ENCODE results near the gene WNT4.

The WNT4 gene

DNA sequence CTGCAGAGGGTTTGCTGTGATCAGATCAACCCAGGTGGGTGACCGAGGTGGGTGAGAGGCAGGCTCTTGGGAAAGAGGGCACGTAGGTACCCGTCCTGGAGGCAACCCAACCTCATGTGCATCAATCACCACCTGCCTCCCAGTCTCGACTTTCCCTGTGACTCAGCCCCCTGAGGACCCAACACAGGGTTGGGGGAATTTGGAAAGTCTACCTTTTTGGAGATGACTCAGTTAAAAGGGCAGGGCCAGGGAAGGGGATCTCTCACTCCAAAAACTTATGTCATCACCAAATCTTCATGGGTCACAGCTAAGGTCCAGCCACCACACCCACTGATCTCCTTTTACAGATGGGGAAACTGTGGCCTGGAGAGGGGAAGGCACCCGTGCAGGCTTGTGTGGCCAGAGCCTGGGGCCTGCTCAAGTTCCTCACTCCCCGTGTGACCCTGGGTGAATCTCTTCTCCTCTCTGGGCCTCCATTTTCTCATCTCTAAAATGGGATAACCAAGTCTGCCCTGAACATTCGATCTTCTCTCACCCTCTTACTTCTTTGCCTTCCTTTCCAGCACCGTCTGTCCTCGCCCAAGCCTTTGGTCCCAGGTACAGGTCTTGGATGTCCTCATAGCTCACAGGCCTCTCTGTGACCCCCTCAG, 34.6 kb upstream of the WNT4 start:
- no peaks in the 10 kb centered on the region for H3K27me3 ChIP-seq (ENCODE audit: control insufficient read depth, insufficient read depth, low read length)
- H3K27ac ChIP-seq (ENCODE audit: low read depth, low read length), result no peak overlapping the region

DNA sequence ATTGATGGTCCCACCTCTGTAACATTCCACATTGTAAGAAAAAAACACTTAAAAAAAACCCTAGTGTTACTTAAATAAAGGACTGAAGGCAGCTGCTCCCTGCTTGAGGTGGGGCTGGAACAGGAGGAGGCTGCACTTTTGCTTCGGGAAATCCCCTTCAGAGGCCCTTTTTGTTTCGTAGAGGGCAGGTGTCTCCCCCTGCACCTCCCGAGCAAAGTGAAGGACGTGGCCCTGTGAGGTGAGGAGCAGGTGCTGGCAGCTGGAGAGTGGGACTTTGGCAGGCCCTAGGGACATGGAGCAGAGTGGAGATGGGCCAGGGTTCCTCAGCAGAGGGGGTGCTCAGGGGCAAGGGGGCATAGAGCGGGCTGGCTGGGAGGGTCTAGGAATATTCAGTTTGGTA, 33.4 kb upstream of the WNT4 start:
- Histone ChIP-seq H3K4me3 (ENCODE audit: low read depth, low read length) (no peak overlapping the region), H3K27me3 (ENCODE audit: control insufficient read depth, insufficient read depth, low read length) (no peaks in the 10 kb centered on the region), H3K36me3 (ENCODE audit: control insufficient read depth, insufficient read depth, low read length) (no peaks in the 10 kb centered on the region), H3K27ac (ENCODE audit: low read depth, low read length) (no peak overlapping the region), H3K9me3 (ENCODE audit: control insufficient read depth, insufficient read depth, low read length) (no peaks in the 10 kb centered on the region), H3K4me1 (ENCODE audit: control insufficient read depth, insufficient read depth, low read length) (no peaks in the 10 kb centered on the region), H3K9ac (ENCODE audit: low read depth, low read length) (no peak overlapping the region)

More for the DNA sequence above, 34.6 kb upstream of the WNT4 start:
- Histone ChIP-seq H3K36me3 (ENCODE audit: control insufficient read depth, insufficient read depth, low read length) (no peaks in the 10 kb centered on the region), H3K4me3 (ENCODE audit: low read depth, low read length) (no peak overlapping the region), H3K9ac (ENCODE audit: low read depth, low read length) (no peak overlapping the region), H3K9me3 (ENCODE audit: control insufficient read depth, insufficient read depth, low read length) (no peaks in the 10 kb centered on the region), H3K4me1 (ENCODE audit: control insufficient read depth, insufficient read depth, low read length) (no peaks in the 10 kb centered on the region)

DNA sequence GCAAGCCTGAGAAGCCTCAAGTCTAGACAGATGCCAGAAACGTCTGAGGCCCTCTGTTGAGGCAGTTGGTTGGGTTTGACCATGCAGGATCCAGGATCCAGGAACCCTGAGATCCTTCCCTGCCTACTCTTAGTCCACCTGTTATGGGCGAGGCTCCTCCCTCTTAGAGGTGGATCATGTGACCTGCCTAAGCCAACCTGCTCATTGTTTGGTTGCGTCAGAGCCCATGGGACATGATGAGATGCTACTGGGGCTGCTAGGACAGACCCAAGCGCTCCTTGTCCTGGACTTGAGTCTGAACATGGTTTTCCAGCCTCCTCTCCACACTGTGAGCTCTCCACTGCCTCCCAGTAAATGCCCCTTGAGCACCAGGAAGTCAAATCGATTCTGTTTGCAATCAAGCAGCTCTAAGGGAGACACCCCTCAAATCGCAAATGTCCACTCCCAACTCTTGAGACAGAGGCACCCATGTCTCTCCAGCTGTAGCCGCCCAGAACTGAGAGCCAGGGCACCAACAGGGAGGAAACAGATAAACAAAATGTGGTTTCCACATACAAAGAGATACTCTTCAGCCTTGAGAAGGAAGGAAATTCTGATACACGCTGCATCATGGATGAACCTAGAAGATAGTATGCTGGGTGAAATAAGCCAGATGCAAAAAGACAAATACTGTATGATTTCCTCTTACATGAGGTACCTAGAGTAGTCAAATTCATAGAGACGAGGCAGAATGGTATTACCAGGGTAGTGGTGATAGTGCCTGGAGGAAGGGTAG, 31.7 kb upstream of the WNT4 start:
- H3K9ac ChIP-seq (ENCODE audit: low read depth, low read length), result no peak overlapping the region
- H3K4me1 ChIP-seq (ENCODE audit: control insufficient read depth, insufficient read depth, low read length), result no peaks in the 10 kb centered on the region
- H3K27ac ChIP-seq (ENCODE audit: low read depth, low read length), result no peak overlapping the region
- no peaks in the 10 kb centered on the region for H3K9me3 ChIP-seq (ENCODE audit: control insufficient read depth, insufficient read depth, low read length)
- no peak overlapping the region for H3K4me3 ChIP-seq (ENCODE audit: low read depth, low read length)
- no peaks in the 10 kb centered on the region for H3K27me3 ChIP-seq (ENCODE audit: control insufficient read depth, insufficient read depth, low read length)
- H3K36me3 ChIP-seq (ENCODE audit: control insufficient read depth, insufficient read depth, low read length), result no peaks in the 10 kb centered on the region

DNA sequence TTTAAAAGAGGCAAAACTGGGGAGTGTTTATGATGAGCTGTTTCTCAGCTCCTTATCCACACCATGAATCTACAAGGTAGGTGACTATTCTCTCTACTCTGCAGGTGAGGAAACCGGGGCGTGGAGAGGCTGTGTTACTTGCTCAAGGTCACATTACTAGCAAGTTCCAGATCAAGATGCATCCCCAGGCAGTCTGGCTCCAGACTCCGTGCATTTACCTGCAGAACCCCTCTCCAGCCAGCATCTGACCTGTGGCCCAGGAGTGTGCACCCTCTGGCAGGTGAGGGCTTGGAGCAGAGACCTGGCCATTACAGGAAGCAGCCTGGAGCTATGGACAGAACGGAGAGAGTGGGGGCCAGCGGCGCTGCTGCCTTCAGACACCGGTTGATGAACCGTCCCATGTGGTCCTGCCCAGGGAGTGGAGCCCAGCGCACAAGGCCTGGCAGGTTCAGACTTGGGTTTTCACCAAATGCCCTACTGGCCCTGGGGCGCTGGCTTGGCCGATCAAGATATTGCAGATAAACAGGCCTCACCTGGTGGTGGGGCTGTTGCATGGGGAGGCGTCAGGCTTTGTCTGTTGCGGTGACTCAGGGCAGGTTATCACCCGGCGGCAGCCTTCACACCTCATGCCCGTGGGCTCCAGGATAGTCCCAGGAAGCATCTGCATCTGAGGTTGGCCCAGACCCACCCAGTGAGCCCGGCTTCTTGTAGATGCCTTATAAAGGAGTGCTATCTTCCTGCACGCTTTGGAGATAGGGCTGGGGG, 29.2 kb upstream of the WNT4 start:
- H3K9me3 ChIP-seq (ENCODE audit: control insufficient read depth, insufficient read depth, low read length), result no peaks in the 10 kb centered on the region
- no peak overlapping the region for H3K4me3 ChIP-seq (ENCODE audit: low read depth, low read length)
- H3K36me3 ChIP-seq (ENCODE audit: control insufficient read depth, insufficient read depth, low read length), result no peaks in the 10 kb centered on the region
- H3K9ac ChIP-seq (ENCODE audit: low read depth, low read length), result no peak overlapping the region
- no peak overlapping the region for H3K27ac ChIP-seq (ENCODE audit: low read depth, low read length)
- H3K27me3 ChIP-seq (ENCODE audit: control insufficient read depth, insufficient read depth, low read length), result no peaks in the 10 kb centered on the region
- no peaks in the 10 kb centered on the region for H3K4me1 ChIP-seq (ENCODE audit: control insufficient read depth, insufficient read depth, low read length)

DNA sequence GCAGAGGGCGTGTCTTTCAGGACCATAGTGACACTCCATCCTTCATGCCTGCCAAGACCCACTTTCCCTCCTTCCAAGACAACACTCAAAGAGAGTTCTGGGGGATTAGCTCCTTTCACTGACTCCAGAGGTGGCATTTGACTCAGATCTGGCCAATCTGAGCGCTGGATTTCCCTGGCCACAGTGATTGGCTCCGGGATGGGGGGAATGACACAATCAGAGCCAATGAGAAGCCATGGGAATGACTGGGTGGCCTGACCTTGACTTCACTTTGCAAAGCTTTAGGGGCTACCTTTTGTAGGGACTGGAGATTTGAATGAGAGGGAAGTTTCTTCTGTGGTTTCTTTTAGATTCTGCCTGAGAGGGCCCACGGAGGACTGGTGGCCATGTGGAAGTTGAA, 26.9 kb upstream of the WNT4 start:
- Histone ChIP-seq H3K4me1 (ENCODE audit: control insufficient read depth, insufficient read depth, low read length) (no peaks in the 10 kb centered on the region), H3K4me3 (ENCODE audit: low read depth, low read length) (no peak overlapping the region), H3K27ac (ENCODE audit: low read depth, low read length) (no peak overlapping the region), H3K36me3 (ENCODE audit: control insufficient read depth, insufficient read depth, low read length) (no peaks in the 10 kb centered on the region), H3K27me3 (ENCODE audit: control insufficient read depth, insufficient read depth, low read length) (no peaks in the 10 kb centered on the region), H3K9ac (ENCODE audit: low read depth, low read length) (no peak overlapping the region), H3K9me3 (ENCODE audit: control insufficient read depth, insufficient read depth, low read length) (no peaks in the 10 kb centered on the region)

DNA sequence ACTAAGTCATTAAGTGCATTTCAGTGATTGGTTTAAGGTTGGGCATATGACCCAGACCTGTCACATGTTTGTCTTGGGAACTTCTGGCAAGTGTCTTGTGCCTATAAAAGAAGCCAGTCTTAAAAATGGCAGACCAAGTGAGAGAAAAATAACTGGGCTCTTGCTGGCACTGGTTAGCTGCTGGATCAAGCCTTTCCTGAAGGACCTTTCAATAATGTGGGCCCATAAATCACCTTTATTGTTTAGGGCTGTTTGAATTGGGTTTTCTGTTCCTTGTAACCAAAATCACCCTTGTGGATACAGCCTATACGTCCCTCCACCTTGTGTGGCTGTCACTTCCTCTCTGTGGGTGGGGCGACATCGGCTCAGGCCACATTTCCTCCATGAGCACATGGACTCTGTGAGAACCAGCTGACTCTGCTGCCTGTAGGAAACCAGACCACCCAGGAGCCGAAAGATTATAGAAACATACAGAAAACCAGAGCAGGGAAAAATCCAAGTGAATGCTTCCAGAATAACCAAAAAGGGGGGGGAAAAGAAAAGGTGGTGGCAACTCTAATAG, 25.6 kb upstream of the WNT4 start:
- Histone ChIP-seq H3K27me3 (ENCODE audit: control insufficient read depth, insufficient read depth, low read length) (no peaks in the 10 kb centered on the region), H3K4me1 (ENCODE audit: control insufficient read depth, insufficient read depth, low read length) (no peaks in the 10 kb centered on the region), H3K36me3 (ENCODE audit: control insufficient read depth, insufficient read depth, low read length) (no peaks in the 10 kb centered on the region), H3K27ac (ENCODE audit: low read depth, low read length) (no peak overlapping the region), H3K4me3 (ENCODE audit: low read depth, low read length) (no peak overlapping the region), H3K9me3 (ENCODE audit: control insufficient read depth, insufficient read depth, low read length) (no peaks in the 10 kb centered on the region), H3K9ac (ENCODE audit: low read depth, low read length) (no peak overlapping the region)

DNA sequence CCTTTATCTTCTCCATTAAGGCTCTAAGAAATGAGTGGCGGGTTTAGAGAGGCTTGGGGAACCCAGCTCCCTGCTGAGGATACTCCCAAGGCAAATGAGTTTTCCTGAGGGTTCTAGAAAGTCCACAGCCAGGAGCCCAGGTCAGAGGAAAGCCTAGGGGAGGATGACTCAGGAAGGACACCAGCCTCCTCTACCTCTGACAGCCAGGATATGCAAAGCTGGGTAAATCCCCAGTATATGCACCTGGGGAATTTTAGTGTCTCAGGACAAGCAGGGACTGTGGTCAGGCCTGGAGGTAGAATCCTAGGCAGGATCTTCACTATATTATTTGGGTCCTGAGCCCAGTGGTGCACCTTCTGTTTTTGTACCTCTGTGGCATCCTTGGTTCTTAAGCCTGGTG, 23.5 kb upstream of the WNT4 start:
- Histone ChIP-seq H3K9me3 (ENCODE audit: control insufficient read depth, insufficient read depth, low read length) (no peaks in the 10 kb centered on the region), H3K4me3 (ENCODE audit: low read depth, low read length) (no peak overlapping the region), H3K27me3 (ENCODE audit: control insufficient read depth, insufficient read depth, low read length) (no peaks in the 10 kb centered on the region), H3K4me1 (ENCODE audit: control insufficient read depth, insufficient read depth, low read length) (no peaks in the 10 kb centered on the region), H3K36me3 (ENCODE audit: control insufficient read depth, insufficient read depth, low read length) (no peaks in the 10 kb centered on the region), H3K27ac (ENCODE audit: low read depth, low read length) (no peak overlapping the region), H3K9ac (ENCODE audit: low read depth, low read length) (no peak overlapping the region)

DNA sequence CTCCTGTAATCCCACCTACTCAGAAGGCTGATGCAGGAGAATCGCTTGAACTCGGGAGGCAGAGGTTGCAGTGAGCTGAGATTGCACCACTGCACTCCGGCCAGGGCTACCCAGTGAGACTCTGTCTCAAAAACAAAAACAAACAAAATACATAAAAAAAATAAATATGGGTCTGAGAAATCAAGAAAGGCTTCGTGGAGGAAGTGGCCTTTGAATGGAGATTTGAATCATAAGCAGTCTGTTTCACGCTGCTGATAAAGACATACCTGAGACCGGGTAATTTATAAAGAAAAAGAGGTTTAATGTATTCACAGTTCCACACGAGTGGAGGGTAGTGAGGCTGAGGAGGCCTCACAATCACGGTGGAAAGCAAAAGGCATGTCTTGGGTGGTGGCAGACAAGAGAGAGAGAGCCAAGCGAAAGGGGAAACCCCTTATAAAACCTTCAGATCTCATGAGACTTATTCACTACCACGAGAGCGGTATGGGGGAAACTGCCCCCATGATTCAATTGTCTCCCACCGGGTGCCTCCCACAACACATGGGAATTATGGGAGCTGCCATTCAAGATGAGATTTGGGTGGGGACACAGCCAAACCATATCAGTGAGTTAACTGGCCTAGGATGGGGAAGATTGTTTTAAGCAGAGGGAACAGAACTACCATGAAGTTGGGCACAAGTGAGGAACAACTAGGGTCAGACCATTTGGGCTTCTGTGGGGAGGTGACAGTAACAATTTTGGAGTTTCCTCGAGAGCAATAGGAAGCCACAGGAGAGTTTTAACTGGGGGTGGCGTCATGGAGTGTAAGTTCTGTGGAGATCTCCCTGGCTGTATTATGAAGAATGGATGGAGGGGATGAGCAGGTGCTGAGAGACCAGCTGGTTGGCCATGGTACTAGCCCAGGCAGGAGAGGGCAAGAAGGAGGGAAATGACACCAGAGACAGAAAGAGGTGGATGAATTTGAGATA, 22.2 kb upstream of the WNT4 start:
- Histone ChIP-seq H3K4me1 (ENCODE audit: control insufficient read depth, insufficient read depth, low read length) (no peaks in the 10 kb centered on the region), H3K27me3 (ENCODE audit: control insufficient read depth, insufficient read depth, low read length) (no peaks in the 10 kb centered on the region), H3K4me3 (ENCODE audit: low read depth, low read length) (no peak overlapping the region), H3K36me3 (ENCODE audit: control insufficient read depth, insufficient read depth, low read length) (no peaks in the 10 kb centered on the region), H3K9me3 (ENCODE audit: control insufficient read depth, insufficient read depth, low read length) (no peaks in the 10 kb centered on the region), H3K27ac (ENCODE audit: low read depth, low read length) (no peak overlapping the region), H3K9ac (ENCODE audit: low read depth, low read length) (no peak overlapping the region)

DNA sequence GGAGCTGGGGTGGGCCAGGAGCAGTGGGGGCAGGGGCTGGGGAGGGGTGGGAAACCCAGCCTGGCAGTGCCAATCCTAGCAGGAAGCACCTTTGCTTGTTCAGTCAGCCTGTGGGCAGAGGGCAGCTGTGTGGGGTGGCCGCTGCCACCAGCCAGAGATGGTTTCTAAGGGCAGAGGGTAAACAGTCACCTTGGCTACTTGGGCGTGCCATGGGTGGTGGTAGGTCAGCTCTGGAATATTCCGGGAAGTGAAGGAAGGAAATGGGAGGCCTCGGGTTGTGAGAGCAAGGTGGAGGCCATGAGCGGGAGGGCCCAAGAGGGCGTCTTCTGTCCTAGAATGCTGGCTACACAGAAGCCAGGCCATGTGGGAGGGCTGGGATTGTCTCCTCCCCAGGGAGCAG, 20.7 kb upstream of the WNT4 start:
- Histone ChIP-seq H3K27me3 (ENCODE audit: control insufficient read depth, insufficient read depth, low read length) (no peaks in the 10 kb centered on the region), H3K4me3 (ENCODE audit: low read depth, low read length) (no peak overlapping the region), H3K36me3 (ENCODE audit: control insufficient read depth, insufficient read depth, low read length) (no peaks in the 10 kb centered on the region), H3K27ac (ENCODE audit: low read depth, low read length) (no peak overlapping the region), H3K4me1 (ENCODE audit: control insufficient read depth, insufficient read depth, low read length) (no peaks in the 10 kb centered on the region), H3K9me3 (ENCODE audit: control insufficient read depth, insufficient read depth, low read length) (no peaks in the 10 kb centered on the region), H3K9ac (ENCODE audit: low read depth, low read length) (no peak overlapping the region)

DNA sequence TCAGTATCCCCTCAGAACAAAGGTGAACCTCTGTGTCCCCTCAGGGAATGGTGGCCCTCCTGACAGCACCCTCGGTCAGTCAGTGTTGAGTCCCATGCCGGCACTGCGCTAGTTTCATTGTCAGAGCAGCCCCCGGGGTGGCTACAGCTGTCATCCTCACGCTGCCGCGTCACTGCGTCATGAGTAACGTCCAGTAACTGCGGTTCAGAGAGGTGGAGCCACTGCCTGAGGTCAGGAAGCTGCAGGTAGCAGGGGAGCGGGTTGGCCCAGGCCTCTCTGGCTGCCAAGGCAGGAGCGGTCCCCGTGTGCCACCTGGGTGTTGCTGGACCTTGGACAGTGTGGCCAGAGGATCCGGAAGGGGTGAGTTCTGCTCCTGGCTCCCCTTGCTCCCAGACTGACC, 20.2 kb upstream of the WNT4 start:
- no peaks in the 10 kb centered on the region for H3K4me1 ChIP-seq (ENCODE audit: control insufficient read depth, insufficient read depth, low read length)
- no peak overlapping the region for H3K9ac ChIP-seq (ENCODE audit: low read depth, low read length)
- no peaks in the 10 kb centered on the region for H3K27me3 ChIP-seq (ENCODE audit: control insufficient read depth, insufficient read depth, low read length)
- H3K36me3 ChIP-seq (ENCODE audit: control insufficient read depth, insufficient read depth, low read length), result no peaks in the 10 kb centered on the region
- H3K27ac ChIP-seq (ENCODE audit: low read depth, low read length), result no peak overlapping the region
- H3K4me3 ChIP-seq (ENCODE audit: low read depth, low read length), result no peak overlapping the region
- no peaks in the 10 kb centered on the region for H3K9me3 ChIP-seq (ENCODE audit: control insufficient read depth, insufficient read depth, low read length)
